Endothelial cell of umbilical vein (primary cell): ENCODE results near the gene GRB2.

Experiments
- EZH2 ChIP-seq: IDR thresholded peaks from 2 replicates; pipeline ENCODE4 v1.6.1; 2012; ENCODE audit warnings: borderline replicate concordance, low read depth, mild to moderate bottlenecking, moderate library complexity, low read length, inconsistent platforms; ENCODE audit not compliant: severe bottlenecking
- FOS ChIP-seq: IDR thresholded peaks from 2 replicates; pipeline ENCODE4 v1.6.1; 2011; ENCODE audit warnings: mild to moderate bottlenecking, low read length, moderate library complexity, borderline replicate concordance; ENCODE audit not compliant: insufficient read depth
- POLR2A ChIP-seq: IDR thresholded peaks from 2 replicates; pipeline ENCODE4 v1.6.1; 2012; ENCODE audit warnings: low read depth, mild to moderate bottlenecking, control low read depth, low read length
- POLR2AphosphoS5 ChIP-seq: IDR thresholded peaks from 2 replicates; pipeline ENCODE4 v1.6.1; 2012; ENCODE audit warnings: low read depth, mild to moderate bottlenecking, control low read depth, low read length, moderate library complexity; ENCODE audit not compliant: insufficient read depth
- TF ChIP-seq, protein P1 (sequence below), 2 donors: IDR thresholded peaks; 1 replicate in 1 of 2; 2 replicates in 1 of 2; pipeline ENCODE4 v1.5.1; 2011; ENCODE audit warnings: low read length in 2 of 2, mild to moderate bottlenecking in 2 of 2, moderate library complexity in 2 of 2, control low read depth in 1 of 2, inconsistent platforms in 1 of 2, low read depth in 1 of 2; ENCODE audit not compliant: insufficient read depth in 1 of 2; ENCODE audit errors: extremely low read depth in 1 of 2

DNA sequence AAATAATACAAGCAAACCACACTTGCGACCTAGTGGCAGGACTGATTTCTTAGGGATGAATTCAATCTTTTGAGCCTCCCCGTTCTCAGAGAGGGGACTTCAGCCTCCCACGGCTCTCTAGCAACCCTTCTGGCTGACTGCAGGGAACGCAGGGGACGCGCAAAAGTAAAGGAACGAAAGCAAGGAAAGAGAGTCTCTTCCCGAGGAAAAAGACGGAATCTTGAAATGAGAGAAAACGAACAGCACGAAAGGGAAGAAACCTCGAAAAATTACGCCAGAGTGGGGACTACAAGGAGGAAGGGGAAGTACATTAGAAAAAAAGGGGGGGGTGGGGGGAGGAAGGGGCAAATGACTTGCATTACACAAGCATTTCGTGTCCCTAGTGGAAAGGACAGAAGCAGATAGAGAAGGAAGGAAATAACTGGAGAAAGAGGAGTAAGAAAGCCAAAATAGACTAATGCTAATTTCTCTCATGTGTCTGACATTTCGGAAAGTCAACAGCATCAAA is 1.2 kb downstream of the GRB2 start:
- TF ChIP-seq POLR2AphosphoS5 (no peak), FOS (no peak), POLR2A (no peak), EZH2 (no peak)
- TF ChIP-seq, protein P1, sequence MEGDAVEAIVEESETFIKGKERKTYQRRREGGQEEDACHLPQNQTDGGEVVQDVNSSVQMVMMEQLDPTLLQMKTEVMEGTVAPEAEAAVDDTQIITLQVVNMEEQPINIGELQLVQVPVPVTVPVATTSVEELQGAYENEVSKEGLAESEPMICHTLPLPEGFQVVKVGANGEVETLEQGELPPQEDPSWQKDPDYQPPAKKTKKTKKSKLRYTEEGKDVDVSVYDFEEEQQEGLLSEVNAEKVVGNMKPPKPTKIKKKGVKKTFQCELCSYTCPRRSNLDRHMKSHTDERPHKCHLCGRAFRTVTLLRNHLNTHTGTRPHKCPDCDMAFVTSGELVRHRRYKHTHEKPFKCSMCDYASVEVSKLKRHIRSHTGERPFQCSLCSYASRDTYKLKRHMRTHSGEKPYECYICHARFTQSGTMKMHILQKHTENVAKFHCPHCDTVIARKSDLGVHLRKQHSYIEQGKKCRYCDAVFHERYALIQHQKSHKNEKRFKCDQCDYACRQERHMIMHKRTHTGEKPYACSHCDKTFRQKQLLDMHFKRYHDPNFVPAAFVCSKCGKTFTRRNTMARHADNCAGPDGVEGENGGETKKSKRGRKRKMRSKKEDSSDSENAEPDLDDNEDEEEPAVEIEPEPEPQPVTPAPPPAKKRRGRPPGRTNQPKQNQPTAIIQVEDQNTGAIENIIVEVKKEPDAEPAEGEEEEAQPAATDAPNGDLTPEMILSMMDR (IDR thresholded peaks at IDR 0.05; ENCODE audit: extremely low read depth in 1 of 2, insufficient read depth in 1 of 2, low read depth in 1 of 2, low read length in 2 of 2): peak; percentile 85 to 88
